SIG-M5 treated with dmso at 0.1 percent for 504 hours (cell line): Measurements from ENCODE around the gene PPP5C.
"Not testable (repeated sequence)": the region's sequence is repeated elsewhere in the genome, so short reads cannot be mapped to it uniquely, and the experiment has no call there.

ENCODE experiments used
- DNase-seq: peaks from one replicate; lab custom pipeline; 2025; ENCODE audit not compliant: unreplicated experiment; lab: John Stamatoyannopoulos, UW

Gene PPP5C, protein sequence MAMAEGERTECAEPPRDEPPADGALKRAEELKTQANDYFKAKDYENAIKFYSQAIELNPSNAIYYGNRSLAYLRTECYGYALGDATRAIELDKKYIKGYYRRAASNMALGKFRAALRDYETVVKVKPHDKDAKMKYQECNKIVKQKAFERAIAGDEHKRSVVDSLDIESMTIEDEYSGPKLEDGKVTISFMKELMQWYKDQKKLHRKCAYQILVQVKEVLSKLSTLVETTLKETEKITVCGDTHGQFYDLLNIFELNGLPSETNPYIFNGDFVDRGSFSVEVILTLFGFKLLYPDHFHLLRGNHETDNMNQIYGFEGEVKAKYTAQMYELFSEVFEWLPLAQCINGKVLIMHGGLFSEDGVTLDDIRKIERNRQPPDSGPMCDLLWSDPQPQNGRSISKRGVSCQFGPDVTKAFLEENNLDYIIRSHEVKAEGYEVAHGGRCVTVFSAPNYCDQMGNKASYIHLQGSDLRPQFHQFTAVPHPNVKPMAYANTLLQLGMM

DNA sequence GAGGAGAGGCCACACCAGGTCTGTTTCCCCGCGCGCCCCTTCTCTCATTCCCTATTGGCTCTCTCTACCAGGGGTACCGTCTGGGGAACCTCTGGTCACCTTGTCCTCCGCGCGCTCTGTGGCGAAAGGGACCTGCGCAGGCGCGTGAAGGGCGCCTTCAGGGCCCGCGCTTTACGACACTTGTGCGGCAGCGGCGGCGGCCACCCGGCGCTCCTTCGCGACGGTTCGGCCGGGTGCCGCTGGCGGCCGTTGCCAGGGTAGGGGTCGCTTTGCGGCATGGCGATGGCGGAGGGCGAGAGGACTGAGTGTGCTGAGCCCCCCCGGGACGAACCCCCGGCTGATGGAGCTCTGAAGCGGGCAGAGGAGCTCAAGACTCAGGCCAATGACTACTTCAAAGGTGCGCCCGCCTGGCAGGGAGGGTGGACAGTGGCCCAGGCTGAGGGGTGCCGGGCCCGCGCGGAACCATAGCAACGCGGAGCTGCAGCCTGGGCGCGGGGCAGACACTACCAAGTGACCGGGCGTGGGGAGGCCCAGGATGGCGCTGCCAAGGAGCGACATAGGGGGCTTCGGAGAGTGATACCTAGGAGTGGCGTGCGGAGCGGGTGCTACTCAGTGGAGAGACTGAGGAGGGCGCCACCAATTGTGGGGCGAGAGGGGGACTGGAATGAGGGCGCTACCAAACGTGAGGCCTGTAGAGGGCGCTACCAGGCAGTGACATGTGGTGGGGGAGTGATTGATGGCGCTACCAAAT, at the start of gene PPP5C:
Gene PPP5C (plus strand): TSS at position 267 of the 751 bp plus-strand sequence. CDS start 10 bp downstream, at position 277.
- DNase-seq = peak; percentile 90

DNA sequence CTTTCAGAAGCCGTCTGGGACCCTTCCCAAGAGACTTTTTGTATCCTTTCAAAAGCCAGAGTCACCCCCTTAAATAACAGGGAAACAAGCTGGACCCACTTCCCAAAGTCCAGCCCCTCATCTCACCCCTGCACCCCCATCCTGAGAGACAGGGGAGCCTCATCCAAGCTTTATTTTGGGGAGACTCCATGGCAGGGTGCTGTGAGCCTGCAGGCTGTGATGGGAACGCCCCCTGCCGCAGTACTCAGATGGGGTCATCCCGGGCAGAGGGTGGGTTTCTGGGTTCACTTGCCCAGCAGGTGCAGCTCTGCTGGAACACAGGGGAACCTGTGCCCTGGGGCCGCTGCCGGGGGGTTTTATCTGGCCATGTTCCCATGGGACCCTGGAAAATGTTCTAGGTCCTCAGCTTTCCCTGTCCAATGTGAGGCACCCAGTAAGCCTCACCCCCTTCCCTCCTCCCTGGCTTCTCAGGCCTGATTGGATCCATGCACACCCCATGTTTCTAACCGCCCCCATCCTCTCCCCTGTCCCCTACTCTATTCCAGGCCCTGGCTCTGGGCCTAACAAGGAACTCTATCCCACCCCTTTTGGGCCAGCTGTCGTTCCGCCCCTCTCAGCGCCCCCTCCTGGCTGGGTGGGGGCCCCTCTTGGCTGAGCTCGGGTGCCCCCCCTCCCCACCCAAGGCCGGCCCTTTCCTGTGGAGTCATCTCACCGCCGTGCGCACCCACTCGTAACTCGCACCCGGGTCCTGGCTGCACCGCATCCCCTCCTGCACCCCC, 49.0 kb upstream of the PPP5C start:
- no peak for DNase-seq

DNA sequence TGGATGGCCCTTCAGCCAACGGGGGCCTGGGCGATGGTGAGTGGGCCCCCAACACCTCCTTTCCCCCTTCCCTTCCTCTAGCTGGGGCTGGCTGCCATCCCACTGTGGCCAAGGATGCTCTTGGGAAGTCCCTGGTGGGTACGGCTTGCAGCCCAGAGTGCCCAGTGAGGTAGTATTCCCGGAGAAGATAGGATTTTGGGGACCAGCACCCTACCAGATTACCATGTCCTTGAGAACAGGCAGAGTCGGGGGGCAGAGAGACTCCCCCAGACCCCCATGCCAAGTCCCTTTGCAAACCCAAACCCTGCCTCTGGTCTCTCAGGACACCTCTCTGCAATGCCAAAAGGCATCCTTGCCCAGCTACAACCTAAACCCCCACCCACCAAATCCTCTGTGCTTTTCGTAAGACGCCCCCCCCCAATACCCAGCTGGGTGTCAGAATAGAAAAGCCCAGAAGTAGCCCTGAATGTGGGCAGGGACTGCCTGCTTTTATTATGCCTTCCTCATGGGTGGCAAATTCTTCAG, 48.3 kb upstream of the PPP5C start:
- DNase-seq = no peak

DNA sequence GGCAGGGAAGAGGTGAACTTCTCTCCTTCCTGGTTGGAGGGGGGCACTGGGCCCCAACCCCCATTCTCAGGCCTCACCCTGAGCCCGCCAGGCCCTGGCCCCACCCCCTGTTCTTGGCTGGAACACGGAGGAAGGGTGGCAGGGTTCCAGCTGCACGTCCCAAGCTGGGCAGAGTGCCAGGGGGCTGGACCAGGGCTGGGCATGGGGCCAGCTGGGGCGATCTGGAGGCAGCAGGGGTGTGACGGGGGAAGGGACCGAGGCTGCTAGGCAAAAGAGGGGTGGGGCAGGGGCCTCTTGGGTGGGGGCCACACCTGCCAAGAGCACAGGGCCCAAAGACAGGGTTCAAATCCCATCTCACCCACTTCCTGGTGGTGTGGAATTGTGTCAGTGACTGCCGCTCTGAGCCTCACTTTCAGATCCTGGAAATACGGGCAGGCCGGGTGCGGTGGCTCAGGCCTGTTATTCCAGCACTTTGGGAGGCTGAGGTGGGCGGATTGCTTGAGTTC, 47.8 kb upstream of the PPP5C start:
- DNase-seq = peak; percentile 19

GRCh38 chr19:46299695-46300094, 47.2 kb upstream of the PPP5C start:
- no peak for DNase-seq

GRCh38 chr19:46303322-46303690, 43.6 kb upstream of the PPP5C start:
- DNase-seq = no peak

DNA sequence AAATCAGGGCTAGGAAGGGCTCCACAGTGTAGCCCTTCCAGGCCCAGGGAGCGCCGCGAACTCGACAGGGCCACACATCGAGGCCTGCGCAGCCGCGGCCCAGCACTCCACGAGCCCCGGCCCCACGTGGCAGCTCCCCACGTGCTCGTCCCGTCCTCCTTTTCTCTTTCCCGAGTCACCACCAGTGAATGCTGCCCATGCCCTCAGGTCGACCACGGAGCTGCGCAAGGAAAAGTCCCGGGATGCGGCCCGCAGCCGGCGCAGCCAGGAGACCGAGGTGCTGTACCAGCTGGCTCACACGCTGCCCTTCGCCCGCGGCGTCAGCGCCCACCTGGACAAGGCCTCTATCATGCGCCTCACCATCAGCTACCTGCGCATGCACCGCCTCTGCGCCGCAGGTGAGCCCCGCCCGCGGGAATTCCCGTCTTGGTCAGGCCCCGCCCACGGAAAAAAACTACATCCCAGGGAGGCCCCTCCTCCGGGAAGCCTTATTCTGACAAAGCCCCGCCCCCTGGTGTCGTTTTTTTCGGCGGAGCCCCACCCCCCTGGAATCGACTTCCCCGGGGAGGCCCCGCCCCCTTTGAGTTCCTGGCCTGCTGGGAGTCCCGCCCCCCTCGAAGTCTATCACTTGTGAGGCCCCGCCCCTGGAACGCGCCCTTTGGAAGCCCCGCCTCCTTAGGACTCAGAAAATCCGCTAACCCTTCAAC, 43.0 kb upstream of the PPP5C start:
- DNase-seq = no peak

DNA sequence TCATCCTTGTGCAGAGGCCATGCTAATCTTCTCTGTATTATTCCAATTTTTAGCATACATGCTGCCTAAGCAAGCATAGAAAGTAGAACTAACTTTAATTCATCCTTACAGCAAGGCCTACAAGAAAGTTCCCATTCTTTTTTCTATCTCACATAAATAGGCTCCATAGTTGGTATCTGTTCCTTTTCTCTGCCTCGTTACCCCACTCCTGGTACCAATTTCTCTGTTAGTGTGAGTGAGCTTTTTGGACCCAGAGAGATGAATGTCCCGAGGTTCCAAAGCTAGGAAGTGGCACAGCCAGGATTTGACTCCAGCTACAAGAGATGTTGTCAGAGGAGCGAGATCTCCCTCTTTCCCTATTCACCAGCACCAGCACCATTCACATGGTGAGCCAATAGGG, 40.4 kb upstream of the PPP5C start:
- no peak for DNase-seq

GRCh38 chr19:46308510-46308909, 38.4 kb upstream of the PPP5C start:
- no peak for DNase-seq

DNA sequence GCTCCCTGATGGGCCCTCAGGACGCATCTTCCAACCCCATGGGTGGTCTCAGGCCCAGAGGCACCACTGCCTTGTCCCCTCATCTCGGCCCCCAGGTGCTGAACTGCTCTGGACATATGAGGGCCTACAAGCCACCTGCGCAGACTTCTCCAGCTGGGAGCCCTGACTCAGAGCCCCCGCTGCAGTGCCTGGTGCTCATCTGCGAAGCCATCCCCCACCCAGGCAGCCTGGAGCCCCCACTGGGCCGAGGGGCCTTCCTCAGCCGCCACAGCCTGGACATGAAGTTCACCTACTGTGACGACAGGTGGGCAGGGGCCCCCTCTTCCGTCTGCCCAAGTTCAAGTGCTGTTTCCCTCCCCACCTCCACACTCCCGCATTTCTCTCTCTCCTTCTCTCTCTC, 37.8 kb upstream of the PPP5C start:
- DNase-seq = no peak

DNA sequence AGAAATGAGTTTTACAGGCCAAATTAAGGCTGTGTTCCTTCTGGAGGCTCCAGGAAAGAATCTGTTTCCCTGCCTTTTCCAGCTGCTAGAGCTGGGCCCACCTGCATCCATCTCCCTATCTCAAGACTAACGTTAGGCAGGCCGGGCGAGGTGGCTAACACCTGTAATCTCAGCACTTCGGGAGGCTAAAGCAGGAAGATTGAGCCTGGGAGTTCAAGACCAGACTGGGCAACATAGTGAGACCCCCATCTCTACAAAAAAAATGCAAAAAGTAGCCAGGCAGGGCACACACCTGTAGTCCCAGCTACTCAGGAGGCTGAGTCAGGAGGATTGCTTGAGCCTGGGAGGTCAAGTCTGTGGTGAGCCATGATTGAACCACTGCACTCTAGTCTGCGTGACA, 35.4 kb upstream of the PPP5C start:
- DNase-seq = no peak

DNA sequence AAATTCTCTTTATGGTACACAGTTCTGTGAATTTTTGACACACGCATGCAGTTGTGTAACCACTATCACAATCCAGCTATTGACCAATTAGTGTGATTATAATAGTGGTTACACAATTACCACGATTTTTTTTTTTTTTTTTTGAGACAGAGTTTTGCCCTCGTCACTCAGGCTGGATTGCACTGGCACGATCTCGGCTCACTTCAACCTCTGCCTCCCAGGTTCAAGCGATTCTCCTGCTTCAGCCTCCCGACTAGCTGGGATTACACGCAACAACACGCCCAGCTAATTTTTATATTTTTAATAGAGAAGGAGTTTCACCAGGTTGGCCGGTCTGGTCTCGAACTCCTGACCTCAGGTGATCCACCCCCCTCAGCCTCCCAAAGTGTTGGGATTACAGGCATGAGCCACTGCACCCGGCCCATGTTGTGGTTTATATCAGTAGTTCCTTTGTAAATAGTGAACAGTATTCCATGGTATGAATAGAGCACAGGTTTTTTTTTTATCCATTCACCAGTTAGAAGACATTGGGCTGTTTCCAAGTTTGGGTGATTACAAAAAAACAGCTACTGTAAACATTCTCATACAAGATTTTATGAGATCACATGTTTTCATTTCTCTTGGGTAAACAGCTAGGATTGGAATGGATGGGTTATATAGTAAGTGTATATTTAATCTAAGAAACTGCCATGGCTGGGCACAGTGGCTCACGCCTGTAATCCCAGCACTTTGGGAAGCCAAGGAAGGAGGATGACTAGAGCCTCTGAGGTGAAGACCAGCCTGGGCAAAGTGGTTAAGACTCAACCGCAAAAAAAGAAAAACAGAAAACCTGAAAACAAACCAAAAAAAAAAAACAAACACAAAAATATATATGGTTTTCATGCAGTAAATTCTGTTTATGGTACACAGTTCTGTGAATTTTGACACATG, 33.1 kb upstream of the PPP5C start:
- not testable (repeated sequence) for DNase-seq

- DNase-seq = no peak
Observed at GRCh38 chr19:46317339-46317738, 29.5 kb upstream of the PPP5C start.

- DNase-seq = no peak
Observed at GRCh38 chr19:46319613-46320012, 27.3 kb upstream of the PPP5C start.

GRCh38 chr19:46320559-46320958, 26.3 kb upstream of the PPP5C start:
- DNase-seq = no peak

DNA sequence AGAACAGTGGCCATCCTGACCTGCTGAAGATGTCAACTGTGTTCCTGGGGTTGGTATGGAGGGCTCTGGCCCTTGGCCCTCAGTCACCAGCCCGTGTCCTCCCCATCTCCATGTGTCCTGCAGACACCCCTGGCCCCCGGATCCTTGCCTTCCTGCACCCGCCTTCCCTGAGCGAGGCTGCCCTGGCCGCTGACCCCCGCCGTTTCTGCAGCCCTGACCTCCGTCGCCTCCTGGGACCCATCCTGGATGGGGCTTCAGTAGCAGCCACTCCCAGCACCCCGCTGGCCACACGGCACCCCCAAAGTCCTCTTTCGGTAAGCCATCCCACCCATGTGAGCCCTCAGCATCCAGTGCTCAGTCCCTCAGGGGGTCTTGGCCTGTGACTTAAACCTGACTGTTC, 25.2 kb upstream of the PPP5C start:
- DNase-seq = no peak

GRCh38 chr19:46323227-46323626, 23.7 kb upstream of the PPP5C start:
- not testable (repeated sequence) for DNase-seq

DNA sequence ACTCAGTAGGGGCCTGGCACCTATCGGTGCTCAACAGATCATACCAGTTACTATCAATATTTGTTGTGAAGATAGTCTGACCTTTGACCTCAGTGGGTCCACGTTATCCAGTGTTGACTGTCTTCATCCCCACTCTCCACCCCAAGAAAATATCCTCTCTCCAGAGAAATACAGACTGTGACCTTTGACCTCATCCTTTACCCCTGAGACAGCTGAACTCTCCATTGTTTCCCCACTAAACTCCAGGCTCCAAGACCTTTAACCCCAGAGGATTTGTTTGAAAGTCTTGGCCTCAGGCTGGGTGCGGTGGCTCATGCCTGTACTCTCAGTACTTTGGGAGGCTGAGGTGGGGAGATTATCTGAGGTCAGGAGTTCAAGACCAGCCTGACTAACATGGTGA, 22.6 kb upstream of the PPP5C start:
- DNase-seq = no peak

- no peak for DNase-seq
Observed at GRCh38 chr19:46326608-46327007, 20.3 kb upstream of the PPP5C start.
